OCI-LY7 (cell line): ENCODE results near the gene AATF.

Source experiments
- EZH2phosphoT487 ChIP-seq: fragments of 200-600 bp; sonication (generic); IDR thresholded peaks from 2 replicates; pipeline ENCODE4 v1.6.1; 2018; ENCODE audit warnings: low read depth, borderline replicate concordance, mild to moderate bottlenecking, mixed run types, antibody characterized with exemption, low read length, moderate library complexity, mixed read lengths
- TF ChIP-seq, protein P1 (sequence below): fragments of 200-600 bp; sonication (generic); conservative IDR thresholded peaks from 2 replicates; pipeline ENCODE4 v1.5.1; 2014; ENCODE audit warnings: mild to moderate bottlenecking, antibody characterized with exemption, low read length, moderate library complexity, mixed read lengths

DNA sequence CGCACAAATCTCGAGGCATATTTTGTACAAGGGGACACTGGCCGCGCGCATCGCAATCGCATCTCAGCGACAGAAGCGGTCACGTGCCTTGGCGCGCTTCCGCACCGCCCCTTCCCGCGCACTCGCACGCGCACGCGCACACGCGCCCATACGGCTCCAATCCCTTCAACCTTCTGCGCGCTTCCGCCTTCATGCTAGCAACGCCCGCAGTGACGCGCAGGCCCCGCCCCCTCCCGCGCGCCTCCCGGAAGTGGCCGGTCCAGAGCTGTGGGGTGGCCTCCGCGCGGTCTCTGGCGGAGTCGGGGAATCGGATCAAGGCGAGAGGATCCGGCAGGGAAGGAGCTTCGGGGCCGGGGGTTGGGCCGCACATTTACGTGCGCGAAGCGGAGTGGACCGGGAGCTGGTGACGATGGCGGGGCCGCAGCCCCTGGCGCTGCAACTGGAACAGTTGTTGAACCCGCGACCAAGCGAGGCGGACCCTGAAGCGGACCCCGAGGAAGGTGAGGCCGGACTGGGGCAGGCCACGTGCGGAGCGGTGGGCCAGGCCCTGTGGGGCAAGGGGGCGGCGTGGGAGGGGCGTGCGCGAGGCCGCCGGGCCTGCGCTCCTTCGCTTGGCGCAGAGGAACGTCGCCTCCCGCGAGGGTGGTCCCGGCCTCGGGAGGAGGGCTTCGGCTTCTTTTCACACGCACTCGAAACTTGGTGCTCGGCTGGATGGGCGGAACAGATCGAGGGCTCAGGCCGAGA is at the start of gene AATF:
- TF ChIP-seq, protein P1, sequence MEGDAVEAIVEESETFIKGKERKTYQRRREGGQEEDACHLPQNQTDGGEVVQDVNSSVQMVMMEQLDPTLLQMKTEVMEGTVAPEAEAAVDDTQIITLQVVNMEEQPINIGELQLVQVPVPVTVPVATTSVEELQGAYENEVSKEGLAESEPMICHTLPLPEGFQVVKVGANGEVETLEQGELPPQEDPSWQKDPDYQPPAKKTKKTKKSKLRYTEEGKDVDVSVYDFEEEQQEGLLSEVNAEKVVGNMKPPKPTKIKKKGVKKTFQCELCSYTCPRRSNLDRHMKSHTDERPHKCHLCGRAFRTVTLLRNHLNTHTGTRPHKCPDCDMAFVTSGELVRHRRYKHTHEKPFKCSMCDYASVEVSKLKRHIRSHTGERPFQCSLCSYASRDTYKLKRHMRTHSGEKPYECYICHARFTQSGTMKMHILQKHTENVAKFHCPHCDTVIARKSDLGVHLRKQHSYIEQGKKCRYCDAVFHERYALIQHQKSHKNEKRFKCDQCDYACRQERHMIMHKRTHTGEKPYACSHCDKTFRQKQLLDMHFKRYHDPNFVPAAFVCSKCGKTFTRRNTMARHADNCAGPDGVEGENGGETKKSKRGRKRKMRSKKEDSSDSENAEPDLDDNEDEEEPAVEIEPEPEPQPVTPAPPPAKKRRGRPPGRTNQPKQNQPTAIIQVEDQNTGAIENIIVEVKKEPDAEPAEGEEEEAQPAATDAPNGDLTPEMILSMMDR = no peak
- no peak for TF ChIP-seq EZH2phosphoT487
